K562 (cell line): ENCODE data around the gene CBX4. TPM values are rescaled to one million over a fixed set of nuclear protein-coding genes. Genes with fewer than 3 reads are reported as not detected.

Source experiments
- ERF ChIP-seq: fragments of 450-650 bp; formaldehyde crosslinking; IDR thresholded peaks from 2 replicates; pipeline ENCODE4 v1.4.0; 2020; ENCODE audit warnings: mild to moderate bottlenecking, mixed read lengths
- FOXA3 ChIP-seq, 2 experiments: fragments of 450-650 bp in 1 of 2; sonication (generic) in 1 of 2; formaldehyde crosslinking; IDR thresholded peaks in 1 of 2; conservative IDR thresholded peaks in 1 of 2; 2 replicates each; pipeline versions ENCODE4 v1.4.0 to v1.8.0; 2020 to 2022; ENCODE audit warnings: mild to moderate bottlenecking in 2 of 2, missing genetic modification reagents in 1 of 2
- GTF2E2 ChIP-seq: fragments of 200-800 bp; sonication (Bioruptor generic); IDR thresholded peaks from 2 replicates; pipeline ENCODE4 v1.6.1; 2016; ENCODE audit warnings: missing genetic modification characterization, missing compliant biosample characterization
- HIVEP1 ChIP-seq: fragments of 250-450 bp; sonication (Bioruptor Pico); IDR thresholded peaks from 2 replicates; pipeline ENCODE4 v1.4.0; 2020; ENCODE audit warnings: mild to moderate bottlenecking
- IRF9 ChIP-seq: fragments of 450-650 bp; IDR thresholded peaks from 2 replicates; pipeline ENCODE4 v1.6.1; 2016; ENCODE audit warnings: missing biosample characterization, missing genetic modification characterization
- KDM4B ChIP-seq, 2 experiments: fragments of 450-650 bp in 1 of 2; sonication (generic) in 1 of 2; IDR thresholded peaks; 2 replicates each; pipeline ENCODE4 v1.6.1; 2016 to 2017; ENCODE audit warnings: borderline replicate concordance in 2 of 2, antibody characterized with exemption in 1 of 2, low read depth in 1 of 2, mild to moderate bottlenecking in 1 of 2
- MAFK ChIP-seq: IDR thresholded peaks from 2 replicates; pipeline ENCODE4 v1.6.1; 2011; ENCODE audit warnings: low read length, improper control_type of control experiment
- PPARD ChIP-seq: fragments of 250-450 bp; sonication (Bioruptor Pico); IDR thresholded peaks from 2 replicates; pipeline ENCODE4 v1.8.0; 2022; ENCODE audit warnings: inconsistent platforms, mild to moderate bottlenecking, moderate library complexity
- PRMT5 ChIP-seq: sonication (generic); formaldehyde crosslinking; IDR thresholded peaks from 2 replicates; pipeline ENCODE4 v1.5.0; 2020; ENCODE audit warnings: missing genetic modification reagents
- SIN3B ChIP-seq: fragments of 450-650 bp; IDR thresholded peaks from 2 replicates; pipeline ENCODE4 v1.6.1; 2017; ENCODE audit warnings: low read depth, mild to moderate bottlenecking, moderate library complexity
- STAT5A ChIP-seq: IDR thresholded peaks from 2 replicates; pipeline ENCODE4 v1.6.1; 2012; ENCODE audit warnings: low read length, inconsistent platforms, borderline replicate concordance
- YBX1 ChIP-seq: fragments of 450-650 bp; IDR thresholded peaks from 2 replicates; pipeline ENCODE4 v1.7.1; 2016; ENCODE audit warnings: mild to moderate bottlenecking
- YY1 ChIP-seq, 3 experiments: IDR thresholded peaks; 2 replicates each; pipeline ENCODE4 v1.6.1; 2011; ENCODE audit warnings: low read length in 2 of 3, mild to moderate bottlenecking in 2 of 3, moderate library complexity in 2 of 3, borderline replicate concordance in 1 of 3, control low read depth in 1 of 3, low read depth in 1 of 3; ENCODE audit not compliant: insufficient read depth in 3 of 3, insufficient replicate concordance in 2 of 3, control insufficient read depth in 1 of 3, insufficient read length in 1 of 3; ENCODE audit errors: extremely low read depth in 1 of 3
- ZBTB2 ChIP-seq: fragments of 450-650 bp; IDR thresholded peaks from 2 replicates; pipeline ENCODE4 v1.6.1; 2016; ENCODE audit warnings: antibody characterized with exemption
- ZEB2 ChIP-seq: fragments of 450-650 bp; IDR thresholded peaks from 2 replicates; pipeline ENCODE4 v1.6.1; 2016
- ZFP1 ChIP-seq: fragments of 450-650 bp; formaldehyde crosslinking; IDR thresholded peaks from 2 replicates; pipeline ENCODE4 v1.4.0; 2020; ENCODE audit warnings: mild to moderate bottlenecking, mixed read lengths
- ZNF133 ChIP-seq: fragments of 250-450 bp; sonication (Bioruptor Pico); IDR thresholded peaks from 2 replicates; pipeline ENCODE4 v1.4.0; 2020; ENCODE audit warnings: mild to moderate bottlenecking
- ZNF143 ChIP-seq: sonication (generic); formaldehyde crosslinking; IDR thresholded peaks from 2 replicates; pipeline ENCODE4 v1.9.0; 2022; ENCODE audit warnings: mild to moderate bottlenecking, missing genetic modification reagents
- ZNF764 ChIP-seq: fragments of 250-450 bp; sonication (Bioruptor Pico); IDR thresholded peaks from 2 replicates; pipeline ENCODE4 v1.4.0; 2020; ENCODE audit warnings: low read depth, mild to moderate bottlenecking, moderate library complexity
- ZZZ3 ChIP-seq: fragments of 450-650 bp; IDR thresholded peaks from 2 replicates; pipeline ENCODE4 v1.6.1; 2016; ENCODE audit warnings: antibody characterized with exemption, mild to moderate bottlenecking, moderate library complexity
- polyA plus RNA-seq, 8 experiments: library from polyadenylated mRNA; depleted of rRNA in 4 of 8; stranded (reverse) in 5 of 8; unstranded in 3 of 8; fragments of >200 nt; fragmentation: Nextera tagmentation in 2 of 8; fragmentation: Illumina TruSeq in 1 of 8; extraction: Ambion mirVana in 2 of 8; extraction: Trizol in 1 of 8; gene quantifications; 2 replicates each; pipeline versions ENCODE4 v1.2.1 to v1.2.3, GENCODE V29; 2011 to 2014; ENCODE audit warnings: inconsistent platforms in 1 of 8, missing spikeins in 1 of 8
- total RNA-seq, 7 experiments: library from RNA; depleted of rRNA in 6 of 7; stranded (reverse); fragments of >200 nt in 6 of 7; fragmentation: Illumina TruSeq in 2 of 7; extraction: Trizol in 2 of 7; gene quantifications; 2 replicates each; pipeline versions ENCODE4 v1.2.1 to v1.2.3, GENCODE V29; 2011 to 2021; ENCODE audit warnings: low replicate concordance in 1 of 7
- TF ChIP-seq, protein P1 (sequence below): sonication (generic); formaldehyde crosslinking; IDR thresholded peaks from 2 replicates; pipeline ENCODE4 v1.8.1; 2023; ENCODE audit warnings: mild to moderate bottlenecking, missing genetic modification reagents
- TF ChIP-seq, protein P2 (sequence below): fragments of 250-450 bp; sonication (Bioruptor Pico); IDR thresholded peaks from 2 replicates; pipeline ENCODE4 v1.5.1; 2021; ENCODE audit warnings: mild to moderate bottlenecking

CBX4 gene
- total and polyA plus RNA-seq, 9 of the 15 experiments (the other 6 are each of a cell fraction or from before 2014, with no cell fraction given): 0.98 to 50.5 (median 10.0) TPM

DNA sequence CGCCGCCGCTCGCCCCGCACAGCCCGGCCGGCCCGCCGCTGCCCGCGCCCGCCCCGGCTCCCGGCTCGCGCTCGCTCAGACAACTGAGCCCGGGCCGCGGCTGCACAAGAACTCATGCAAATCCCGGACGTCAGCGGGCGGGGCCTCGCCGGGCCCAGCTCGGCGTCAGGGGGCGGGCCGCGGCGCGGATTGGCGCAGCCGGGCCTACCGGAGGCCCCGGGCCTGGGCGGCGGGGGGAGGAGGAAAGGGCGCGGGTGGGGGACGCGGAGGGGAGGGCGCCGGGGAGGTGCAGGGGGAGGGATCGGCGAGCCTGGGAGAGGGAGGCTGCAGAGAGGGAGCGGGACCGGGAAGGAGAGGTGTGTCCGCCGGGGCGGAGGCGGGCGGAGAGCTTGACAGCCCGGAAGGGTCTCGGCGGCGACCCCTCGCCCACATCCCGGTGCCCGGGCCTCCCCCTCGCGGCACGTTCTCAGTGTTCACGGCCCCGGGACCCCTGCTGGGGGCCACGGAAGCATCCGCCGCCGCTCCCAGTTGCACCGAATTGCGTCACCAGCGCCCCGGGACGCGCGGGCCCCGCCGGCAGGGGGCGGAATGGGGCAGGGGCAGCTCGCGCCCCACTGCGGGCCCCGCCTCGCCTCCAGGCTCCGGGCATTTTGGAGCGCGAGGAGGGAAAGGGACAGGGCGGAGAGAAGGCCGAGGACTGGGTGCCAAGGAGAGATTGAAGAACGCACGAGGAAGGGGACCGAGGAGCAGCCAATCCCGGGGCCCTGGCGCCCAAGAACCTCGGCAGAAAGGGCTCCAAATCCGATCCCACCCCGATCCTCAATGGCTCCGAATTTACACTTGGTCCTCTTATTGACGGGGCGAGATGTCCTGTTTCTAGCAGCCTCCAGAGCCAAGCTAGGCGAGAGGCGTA lies at the start of gene CBX4 (continued):
- TF ChIP-seq, protein P1, sequence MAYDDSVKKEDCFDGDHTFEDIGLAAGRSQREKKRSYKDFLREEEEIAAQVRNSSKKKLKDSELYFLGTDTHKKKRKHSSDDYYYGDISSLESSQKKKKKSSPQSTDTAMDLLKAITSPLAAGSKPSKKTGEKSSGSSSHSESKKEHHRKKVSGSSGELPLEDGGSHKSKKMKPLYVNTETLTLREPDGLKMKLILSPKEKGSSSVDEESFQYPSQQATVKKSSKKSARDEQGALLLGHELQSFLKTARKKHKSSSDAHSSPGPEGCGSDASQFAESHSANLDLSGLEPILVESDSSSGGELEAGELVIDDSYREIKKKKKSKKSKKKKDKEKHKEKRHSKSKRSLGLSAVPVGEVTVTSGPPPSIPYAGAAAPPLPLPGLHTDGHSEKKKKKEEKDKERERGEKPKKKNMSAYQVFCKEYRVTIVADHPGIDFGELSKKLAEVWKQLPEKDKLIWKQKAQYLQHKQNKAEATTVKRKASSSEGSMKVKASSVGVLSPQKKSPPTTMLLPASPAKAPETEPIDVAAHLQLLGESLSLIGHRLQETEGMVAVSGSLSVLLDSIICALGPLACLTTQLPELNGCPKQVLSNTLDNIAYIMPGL (CRISPR knock-in tag): peak; percentile 91; the same call in 1 of the 2 replicates
- TF ChIP-seq GTF2E2 (tag) (peak; percentile 87), SIN3B (peak; percentile 62), ZEB2 (no peak), IRF9 (peak; percentile 74; the same call in 1 of the 2 replicates), ZBTB2 (no peak), PRMT5 (CRISPR knock-in tag) (no peak), STAT5A (no peak; the same call in 1 of the 2 replicates), HIVEP1 (no peak), ZZZ3 (no peak), ZNF143 (CRISPR knock-in tag) (no peak; the same call in 1 of the 2 replicates), KDM4B (IDR thresholded peaks at IDR 0.05; ENCODE audit: borderline replicate concordance in 2 of 2, low read depth in 1 of 2) (no peak; a peak in 1 of 4 replicates), YBX1 (no peak), MAFK (no peak), ZNF133 (CRISPR knock-in tag) (no peak), ZNF764 (no peak), ZFP1 (CRISPR knock-in tag) (no peak), ERF (CRISPR knock-in tag) (peak; percentile 85), PPARD (CRISPR knock-in tag) (no peak), FOXA3 (CRISPR knock-in tag; conservative IDR thresholded peaks at IDR 0.05 in 1 of 2, IDR thresholded peaks at IDR 0.05 in 1 of 2) (peak in 1 of 2 experiments; percentile 63; a peak in 2 of 4 replicates), YY1 (IDR thresholded peaks at IDR 0.05; ENCODE audit: borderline replicate concordance in 1 of 3, control insufficient read depth in 1 of 3, extremely low read depth in 1 of 3, insufficient read depth in 3 of 3, insufficient read length in 1 of 3, insufficient replicate concordance in 2 of 3, low read depth in 1 of 3, low read length in 2 of 3) (peak in 2 of 3 experiments; percentile 70 to 83)
- TF ChIP-seq, protein P2, sequence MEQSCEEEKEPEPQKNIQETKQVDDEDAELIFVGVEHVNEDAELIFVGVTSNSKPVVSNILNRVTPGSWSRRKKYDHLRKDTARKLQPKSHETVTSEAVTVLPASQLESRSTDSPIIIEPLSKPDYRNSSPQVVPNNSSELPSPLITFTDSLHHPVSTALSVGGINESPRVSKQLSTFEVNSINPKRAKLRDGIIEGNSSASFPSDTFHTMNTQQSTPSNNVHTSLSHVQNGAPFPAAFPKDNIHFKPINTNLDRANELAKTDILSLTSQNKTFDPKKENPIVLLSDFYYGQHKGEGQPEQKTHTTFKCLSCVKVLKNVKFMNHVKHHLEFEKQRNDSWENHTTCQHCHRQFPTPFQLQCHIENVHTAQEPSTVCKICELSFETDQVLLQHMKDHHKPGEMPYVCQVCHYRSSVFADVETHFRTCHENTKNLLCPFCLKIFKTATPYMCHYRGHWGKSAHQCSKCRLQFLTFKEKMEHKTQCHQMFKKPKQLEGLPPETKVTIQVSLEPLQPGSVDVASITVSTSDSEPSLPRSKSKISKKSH: no peak
